ENCODE results near the gene TNPO1.

DNA sequence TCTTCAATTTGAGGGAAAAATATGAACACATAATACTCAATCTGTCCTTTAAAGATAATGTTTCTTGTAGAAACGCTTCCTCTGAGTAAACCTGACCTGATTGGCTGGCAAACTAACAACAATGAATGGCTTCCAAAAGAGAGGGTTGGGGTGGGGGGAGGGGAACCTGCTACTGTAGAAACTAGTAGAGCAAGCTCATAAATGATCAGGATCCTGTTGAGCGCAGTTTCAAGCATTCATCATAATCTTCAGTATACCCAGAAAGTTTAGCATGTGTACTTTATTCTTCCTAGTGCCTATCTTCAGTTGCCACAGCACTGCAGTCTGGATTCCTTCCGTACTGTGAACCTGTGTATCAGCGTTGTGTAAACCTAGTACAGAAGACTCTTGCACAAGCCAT, 76.4 kb downstream of the TNPO1 start:
- TF ChIP-seq, protein P1, sequence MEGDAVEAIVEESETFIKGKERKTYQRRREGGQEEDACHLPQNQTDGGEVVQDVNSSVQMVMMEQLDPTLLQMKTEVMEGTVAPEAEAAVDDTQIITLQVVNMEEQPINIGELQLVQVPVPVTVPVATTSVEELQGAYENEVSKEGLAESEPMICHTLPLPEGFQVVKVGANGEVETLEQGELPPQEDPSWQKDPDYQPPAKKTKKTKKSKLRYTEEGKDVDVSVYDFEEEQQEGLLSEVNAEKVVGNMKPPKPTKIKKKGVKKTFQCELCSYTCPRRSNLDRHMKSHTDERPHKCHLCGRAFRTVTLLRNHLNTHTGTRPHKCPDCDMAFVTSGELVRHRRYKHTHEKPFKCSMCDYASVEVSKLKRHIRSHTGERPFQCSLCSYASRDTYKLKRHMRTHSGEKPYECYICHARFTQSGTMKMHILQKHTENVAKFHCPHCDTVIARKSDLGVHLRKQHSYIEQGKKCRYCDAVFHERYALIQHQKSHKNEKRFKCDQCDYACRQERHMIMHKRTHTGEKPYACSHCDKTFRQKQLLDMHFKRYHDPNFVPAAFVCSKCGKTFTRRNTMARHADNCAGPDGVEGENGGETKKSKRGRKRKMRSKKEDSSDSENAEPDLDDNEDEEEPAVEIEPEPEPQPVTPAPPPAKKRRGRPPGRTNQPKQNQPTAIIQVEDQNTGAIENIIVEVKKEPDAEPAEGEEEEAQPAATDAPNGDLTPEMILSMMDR (IDR thresholded peaks at IDR 0.05), result no peak
- no peak for TF ChIP-seq ZFX (IDR thresholded peaks at IDR 0.05; ENCODE audit: borderline replicate concordance)

Data from 22Rv1 (cell line).